ENCODE data around the gene NQO2. TPM values are rescaled to one million over a fixed set of nuclear protein-coding genes. Genes with fewer than 3 reads are reported as not detected.

Gene NQO2
- total and polyA plus RNA-seq, 2 of the 13 experiments (the other 11 are each of a cell fraction or from before 2014, with no cell fraction given) = 32.2 to 56.5 TPM

DNA sequence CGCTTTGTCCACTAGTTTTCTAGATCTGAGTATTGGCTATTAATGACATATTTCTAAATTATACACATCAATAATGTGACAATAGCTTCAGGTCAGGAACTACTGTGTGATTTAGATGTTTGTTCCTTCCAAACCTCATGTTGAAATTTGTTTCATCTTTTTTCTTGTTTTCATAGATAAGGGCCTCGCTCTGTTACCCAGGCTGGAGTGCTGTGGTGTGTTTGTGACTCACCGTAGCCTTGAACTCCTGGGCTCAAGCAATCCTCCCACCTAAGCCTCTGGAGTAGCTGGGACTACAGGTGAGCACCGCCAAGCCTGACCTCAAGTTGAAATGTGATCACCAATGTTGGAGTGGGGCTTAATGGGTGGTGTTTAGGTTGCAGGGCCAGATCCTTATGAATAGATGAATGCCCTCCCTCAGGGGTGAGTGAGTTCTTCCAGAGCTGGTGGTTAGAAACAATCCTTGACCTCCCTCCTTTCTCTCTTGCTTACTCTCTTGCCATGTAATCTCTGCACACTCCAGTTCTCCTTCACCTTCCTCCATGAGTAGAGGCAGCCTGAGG is 5.9 kb upstream of the NQO2 start (continued):
- TF ChIP-seq, protein P1, sequence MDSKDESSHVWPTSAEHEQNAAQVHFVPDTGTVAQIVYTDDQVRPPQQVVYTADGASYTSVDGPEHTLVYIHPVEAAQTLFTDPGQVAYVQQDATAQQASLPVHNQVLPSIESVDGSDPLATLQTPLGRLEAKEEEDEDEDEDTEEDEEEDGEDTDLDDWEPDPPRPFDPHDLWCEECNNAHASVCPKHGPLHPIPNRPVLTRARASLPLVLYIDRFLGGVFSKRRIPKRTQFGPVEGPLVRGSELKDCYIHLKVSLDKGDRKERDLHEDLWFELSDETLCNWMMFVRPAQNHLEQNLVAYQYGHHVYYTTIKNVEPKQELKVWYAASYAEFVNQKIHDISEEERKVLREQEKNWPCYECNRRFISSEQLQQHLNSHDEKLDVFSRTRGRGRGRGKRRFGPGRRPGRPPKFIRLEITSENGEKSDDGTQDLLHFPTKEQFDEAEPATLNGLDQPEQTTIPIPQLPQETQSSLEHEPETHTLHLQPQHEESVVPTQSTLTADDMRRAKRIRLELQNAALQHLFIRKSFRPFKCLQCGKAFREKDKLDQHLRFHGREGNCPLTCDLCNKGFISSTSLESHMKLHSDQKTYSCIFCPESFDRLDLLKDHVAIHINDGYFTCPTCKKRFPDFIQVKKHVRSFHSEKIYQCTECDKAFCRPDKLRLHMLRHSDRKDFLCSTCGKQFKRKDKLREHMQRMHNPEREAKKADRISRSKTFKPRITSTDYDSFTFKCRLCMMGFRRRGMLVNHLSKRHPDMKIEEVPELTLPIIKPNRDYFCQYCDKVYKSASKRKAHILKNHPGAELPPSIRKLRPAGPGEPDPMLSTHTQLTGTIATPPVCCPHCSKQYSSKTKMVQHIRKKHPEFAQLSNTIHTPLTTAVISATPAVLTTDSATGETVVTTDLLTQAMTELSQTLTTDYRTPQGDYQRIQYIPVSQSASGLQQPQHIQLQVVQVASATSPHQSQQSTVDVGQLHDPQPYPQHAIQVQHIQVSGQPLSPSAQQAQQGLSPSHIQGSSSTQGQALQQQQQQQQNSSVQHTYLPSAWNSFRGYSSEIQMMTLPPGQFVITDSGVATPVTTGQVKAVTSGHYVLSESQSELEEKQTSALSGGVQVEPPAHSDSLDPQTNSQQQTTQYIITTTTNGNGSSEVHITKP (CRISPR knock-in tag; IDR thresholded peaks at IDR 0.05; ENCODE audit: low read depth) = peak; percentile 82
- TF ChIP-seq MTA1 (CRISPR knock-in tag; IDR thresholded peaks at IDR 0.05; ENCODE audit: borderline replicate concordance) (peak; percentile 88), KDM2A (CRISPR knock-in tag; IDR thresholded peaks at IDR 0.05; ENCODE audit: borderline replicate concordance, low read depth) (peak; percentile 57; the same call in 1 of the 2 replicates), ZMYM4 (CRISPR knock-in tag; IDR thresholded peaks at IDR 0.05) (peak; percentile 72), ZNF570 (CRISPR knock-in tag; IDR thresholded peaks at IDR 0.05; ENCODE audit: borderline replicate concordance) (no peak), SRSF1 (optimal IDR thresholded peaks at IDR 0.05; ENCODE audit: low read depth, low read length) (no peak), ZNF260 (CRISPR knock-in tag; IDR thresholded peaks at IDR 0.05; ENCODE audit: borderline replicate concordance, low read depth) (no peak), ZMYM3 (CRISPR knock-in tag; IDR thresholded peaks at IDR 0.05) (peak; percentile 60), SETDB1 (CRISPR knock-in tag; IDR thresholded peaks at IDR 0.05; ENCODE audit: borderline replicate concordance) (no peak; the same call in 1 of the 2 replicates), ZBTB20 (CRISPR knock-in tag; IDR thresholded peaks at IDR 0.05; ENCODE audit: borderline replicate concordance, low read depth) (peak; percentile 42; the same call in 1 of the 2 replicates), FLYWCH1 (CRISPR knock-in tag; IDR thresholded peaks at IDR 0.05) (no peak), RAD21 (CRISPR knock-in tag; IDR thresholded peaks at IDR 0.05) (no peak), JUNB (CRISPR knock-in tag; IDR thresholded peaks at IDR 0.05; ENCODE audit: borderline replicate concordance) (peak; percentile 92), ZNF550 (CRISPR knock-in tag; IDR thresholded peaks at IDR 0.05; ENCODE audit: borderline replicate concordance) (no peak), TBL1XR1 (IDR thresholded peaks at IDR 0.05; ENCODE audit: borderline replicate concordance, low read length, partially characterized antibody) (peak; percentile 65)
- TF ChIP-seq, protein P2, sequence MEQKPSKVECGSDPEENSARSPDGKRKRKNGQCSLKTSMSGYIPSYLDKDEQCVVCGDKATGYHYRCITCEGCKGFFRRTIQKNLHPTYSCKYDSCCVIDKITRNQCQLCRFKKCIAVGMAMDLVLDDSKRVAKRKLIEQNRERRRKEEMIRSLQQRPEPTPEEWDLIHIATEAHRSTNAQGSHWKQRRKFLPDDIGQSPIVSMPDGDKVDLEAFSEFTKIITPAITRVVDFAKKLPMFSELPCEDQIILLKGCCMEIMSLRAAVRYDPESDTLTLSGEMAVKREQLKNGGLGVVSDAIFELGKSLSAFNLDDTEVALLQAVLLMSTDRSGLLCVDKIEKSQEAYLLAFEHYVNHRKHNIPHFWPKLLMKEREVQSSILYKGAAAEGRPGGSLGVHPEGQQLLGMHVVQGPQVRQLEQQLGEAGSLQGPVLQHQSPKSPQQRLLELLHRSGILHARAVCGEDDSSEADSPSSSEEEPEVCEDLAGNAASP (CRISPR knock-in tag; IDR thresholded peaks at IDR 0.05; ENCODE audit: borderline replicate concordance) = peak; percentile 87; the same call in 1 of the 2 replicates
- TF ChIP-seq, protein P3, sequence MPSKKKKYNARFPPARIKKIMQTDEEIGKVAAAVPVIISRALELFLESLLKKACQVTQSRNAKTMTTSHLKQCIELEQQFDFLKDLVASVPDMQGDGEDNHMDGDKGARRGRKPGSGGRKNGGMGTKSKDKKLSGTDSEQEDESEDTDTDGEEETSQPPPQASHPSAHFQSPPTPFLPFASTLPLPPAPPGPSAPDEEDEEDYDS (CRISPR knock-in tag; IDR thresholded peaks at IDR 0.05) = no peak
- TF ChIP-seq, protein P4, sequence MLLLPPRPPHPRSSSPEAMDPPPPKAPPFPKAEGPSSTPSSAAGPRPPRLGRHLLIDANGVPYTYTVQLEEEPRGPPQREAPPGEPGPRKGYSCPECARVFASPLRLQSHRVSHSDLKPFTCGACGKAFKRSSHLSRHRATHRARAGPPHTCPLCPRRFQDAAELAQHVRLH (CRISPR knock-in tag; IDR thresholded peaks at IDR 0.05; ENCODE audit: borderline replicate concordance, low read depth) = peak; percentile 35; the same call in 1 of the 2 replicates
